HFFc6 (cell line): ENCODE results near the gene CCR5. TPM values are rescaled to one million over a fixed set of nuclear protein-coding genes. Genes with fewer than 3 reads are reported as not detected.

Experiments used
- DNase-seq: peaks from one replicate; pipeline ENCODE4 v3.0.0-alpha.2; 2018
- H3K27ac Mint-ChIP-seq: 2 replicates; pipeline ENCODE4 v1.8.0; 2020; ENCODE audit warnings: mild to moderate bottlenecking, mixed read lengths
- H3K27me3 Mint-ChIP-seq: 2 replicates; pipeline ENCODE4 v1.8.0; 2021; ENCODE audit warnings: mild to moderate bottlenecking, moderate library complexity, mixed read lengths; ENCODE audit not compliant: insufficient read depth
- H3K36me3 Mint-ChIP-seq: 2 replicates; pipeline ENCODE4 v1.8.0; 2021; ENCODE audit warnings: low read depth, mixed read lengths
- H3K4me1 Mint-ChIP-seq: 2 replicates; pipeline ENCODE4 v1.8.0; 2020; ENCODE audit warnings: low read depth, mixed read lengths
- H3K4me3 Mint-ChIP-seq: 2 replicates; pipeline ENCODE4 v1.8.0; 2020; ENCODE audit warnings: mild to moderate bottlenecking, moderate library complexity, mixed read lengths
- H3K9me3 Mint-ChIP-seq: 2 replicates; pipeline ENCODE4 v1.8.0; 2020; ENCODE audit warnings: mild to moderate bottlenecking, mixed read lengths
- total RNA-seq, 6 experiments: library from RNA; stranded (reverse); fragmentation: NEBNext Ultra II Directional; extraction: Animal tissue kit (Norgen Biotek cat#: 25700); gene quantifications; 2 replicates in 1 of 6; 3 replicates in 5 of 6; pipeline ENCODE4 v1.2.3, GENCODE V29; 2021
- TF ChIP-seq, protein P1 (sequence below): fragments of 200-600 bp; sonication (generic); IDR thresholded peaks from 2 replicates; pipeline ENCODE4 v1.5.0; 2021; ENCODE audit warnings: antibody characterized with exemption, mild to moderate bottlenecking

CCR5 gene
- total RNA-seq, 6 experiments from 2014 or later: not detected

DNA sequence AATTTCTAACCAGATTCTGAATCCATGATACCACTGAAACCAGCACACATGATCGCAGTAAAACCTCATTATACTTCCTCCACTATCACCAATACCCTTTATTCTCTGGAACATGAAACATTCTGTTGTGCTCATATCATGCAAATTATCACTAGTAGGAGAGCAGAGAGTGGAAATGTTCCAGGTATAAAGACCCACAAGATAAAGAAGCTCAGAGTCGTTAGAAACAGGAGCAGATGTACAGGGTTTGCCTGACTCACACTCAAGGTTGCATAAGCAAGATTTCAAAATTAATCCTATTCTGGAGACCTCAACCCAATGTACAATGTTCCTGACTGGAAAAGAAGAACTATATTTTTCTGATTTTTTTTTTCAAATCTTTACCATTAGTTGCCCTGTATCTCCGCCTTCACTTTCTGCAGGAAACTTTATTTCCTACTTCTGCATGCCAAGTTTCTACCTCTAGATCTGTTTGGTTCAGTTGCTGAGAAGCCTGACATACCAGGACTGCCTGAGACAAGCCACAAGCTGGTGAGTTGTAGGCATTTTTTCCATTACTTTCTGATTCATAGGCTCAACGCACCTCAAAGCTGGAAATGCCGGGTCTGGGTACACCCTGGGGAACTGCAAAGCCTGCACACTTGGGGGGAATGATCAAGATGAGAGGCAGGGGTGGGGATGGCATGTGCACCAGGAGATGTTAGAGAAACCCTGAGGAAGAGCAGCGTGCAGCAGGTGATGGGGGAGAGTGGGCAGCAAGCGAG lies 16.9 kb upstream of the CCR5 start, which contains the start of gene CCR2:
TSS of gene CCR2 (plus strand) at position 465 of the 764 bp plus-strand sequence. CDS start 3,417 bp downstream, outside the sequence.
- TF ChIP-seq, protein P1, sequence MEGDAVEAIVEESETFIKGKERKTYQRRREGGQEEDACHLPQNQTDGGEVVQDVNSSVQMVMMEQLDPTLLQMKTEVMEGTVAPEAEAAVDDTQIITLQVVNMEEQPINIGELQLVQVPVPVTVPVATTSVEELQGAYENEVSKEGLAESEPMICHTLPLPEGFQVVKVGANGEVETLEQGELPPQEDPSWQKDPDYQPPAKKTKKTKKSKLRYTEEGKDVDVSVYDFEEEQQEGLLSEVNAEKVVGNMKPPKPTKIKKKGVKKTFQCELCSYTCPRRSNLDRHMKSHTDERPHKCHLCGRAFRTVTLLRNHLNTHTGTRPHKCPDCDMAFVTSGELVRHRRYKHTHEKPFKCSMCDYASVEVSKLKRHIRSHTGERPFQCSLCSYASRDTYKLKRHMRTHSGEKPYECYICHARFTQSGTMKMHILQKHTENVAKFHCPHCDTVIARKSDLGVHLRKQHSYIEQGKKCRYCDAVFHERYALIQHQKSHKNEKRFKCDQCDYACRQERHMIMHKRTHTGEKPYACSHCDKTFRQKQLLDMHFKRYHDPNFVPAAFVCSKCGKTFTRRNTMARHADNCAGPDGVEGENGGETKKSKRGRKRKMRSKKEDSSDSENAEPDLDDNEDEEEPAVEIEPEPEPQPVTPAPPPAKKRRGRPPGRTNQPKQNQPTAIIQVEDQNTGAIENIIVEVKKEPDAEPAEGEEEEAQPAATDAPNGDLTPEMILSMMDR: no peak
- H3K4me1 Mint-ChIP-seq: no peaks in the 10 kb centered on the region
- DNase-seq: no peak
- no peaks in the 10 kb centered on the region for H3K36me3 Mint-ChIP-seq
- H3K9me3 Mint-ChIP-seq: no peaks in the 10 kb centered on the region
- peaks cover 42% of the 10 kb centered on the region for H3K27me3 Mint-ChIP-seq
- H3K27ac Mint-ChIP-seq: no peak within 1 kb of the TSS
- no peak within 1 kb of the TSS for H3K4me3 Mint-ChIP-seq

DNA sequence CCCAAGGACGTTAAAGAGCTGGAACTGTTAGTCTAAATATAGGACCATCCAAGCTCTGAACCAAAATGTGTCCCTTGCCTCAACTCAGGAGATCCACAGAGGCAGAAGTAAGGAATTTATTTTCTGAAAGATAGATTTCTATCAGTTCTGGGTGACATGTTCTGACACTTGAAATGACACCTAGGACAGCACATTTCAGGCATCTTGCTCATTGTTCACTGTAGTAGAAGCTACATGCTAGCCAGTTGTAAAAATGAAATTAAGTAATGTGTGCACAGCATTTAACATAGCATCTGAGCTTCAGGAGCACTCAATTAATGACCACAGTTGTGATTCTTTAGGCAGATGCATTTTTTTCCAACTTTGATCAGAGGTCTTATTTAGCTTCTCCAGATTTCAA lies 16.3 kb upstream of the CCR5 start:
- Mint-ChIP-seq H3K4me1 (no peaks in the 10 kb centered on the region), H3K36me3 (no peaks in the 10 kb centered on the region), H3K27ac (no peak overlapping the region), H3K27me3 (peaks cover 49% of the 10 kb centered on the region), H3K9me3 (no peaks in the 10 kb centered on the region), H3K4me3 (no peak overlapping the region)
- DNase-seq: no peak
- TF ChIP-seq, protein P1: no peak

DNA sequence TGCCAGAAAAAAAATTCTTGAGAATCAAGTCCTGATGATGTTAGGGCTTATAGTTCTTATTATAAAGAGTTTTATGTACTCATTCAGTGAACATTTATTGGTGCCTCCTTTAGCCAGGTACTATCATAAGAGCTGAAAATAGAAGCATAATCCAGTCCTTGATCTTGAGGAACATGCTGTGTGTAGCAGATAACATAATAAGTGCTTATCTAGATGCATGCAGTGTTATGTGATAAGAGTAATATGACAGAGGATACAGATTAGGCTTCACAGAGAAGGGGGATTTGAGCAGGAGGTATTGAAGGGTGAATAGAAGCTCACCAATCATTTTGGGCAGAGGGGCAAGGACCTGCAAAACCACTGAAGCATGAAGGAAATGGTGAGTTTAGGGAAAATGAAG lies 15.8 kb upstream of the CCR5 start:
- Mint-ChIP-seq H3K4me1 (no peaks in the 10 kb centered on the region), H3K27me3 (peaks cover 50% of the 10 kb centered on the region)
- TF ChIP-seq, protein P1: no peak

GRCh38 chr3:46356276-46356675 lies 14.5 kb upstream of the CCR5 start:
- H3K27me3 Mint-ChIP-seq: peaks cover 50% of the 10 kb centered on the region
- peaks cover 3% of the 10 kb centered on the region; the same call in 1 of the 2 replicates for H3K4me1 Mint-ChIP-seq
- no peak overlapping the region for H3K4me3 Mint-ChIP-seq
- H3K9me3 Mint-ChIP-seq: no peaks in the 10 kb centered on the region
- TF ChIP-seq, protein P1: no peak
- no peak overlapping the region for H3K27ac Mint-ChIP-seq
- no peak for DNase-seq
- H3K36me3 Mint-ChIP-seq: no peaks in the 10 kb centered on the region

More for the DNA sequence above, 15.8 kb upstream of the CCR5 start:
- Mint-ChIP-seq H3K36me3 (no peaks in the 10 kb centered on the region), H3K4me3 (no peak overlapping the region), H3K9me3 (no peaks in the 10 kb centered on the region), H3K27ac (no peak overlapping the region)
- DNase-seq: no peak

DNA sequence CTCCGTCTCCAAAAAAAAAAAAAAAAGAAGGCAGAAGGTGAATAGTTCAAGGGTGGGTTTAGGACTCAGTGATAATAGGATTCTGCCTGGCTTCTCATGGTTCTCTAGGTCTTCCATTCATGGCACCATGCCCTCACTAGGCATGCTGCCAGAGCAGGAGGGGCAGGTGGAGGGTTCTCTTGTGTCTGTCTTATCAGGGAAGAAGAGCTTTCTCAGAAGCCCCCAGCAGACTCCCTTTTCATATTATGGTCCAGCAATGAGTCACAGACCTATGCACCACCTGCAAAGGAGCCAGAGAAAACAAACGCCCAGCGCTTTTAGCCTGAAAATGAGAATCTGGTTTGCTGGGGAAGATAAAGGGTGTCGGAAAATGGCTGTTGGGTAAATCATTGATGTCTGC lies 13.8 kb upstream of the CCR5 start:
- Mint-ChIP-seq H3K9me3 (no peaks in the 10 kb centered on the region), H3K27ac (no peak overlapping the region), H3K27me3 (peaks cover 48% of the 10 kb centered on the region), H3K36me3 (no peaks in the 10 kb centered on the region), H3K4me1 (peaks cover 6% of the 10 kb centered on the region; the same call in 1 of the 2 replicates), H3K4me3 (no peak overlapping the region)
- DNase-seq: no peak
- TF ChIP-seq, protein P1: no peak
